Hippocampal formation (tissue), 2 donors: ENCODE data around the gene CAD.
"Not testable (repeated sequence)": the region's sequence is repeated elsewhere in the genome, so short reads cannot be mapped to it uniquely, and the experiment has no call there.

Experiments used
- DNase-seq, 2 donors: peaks; one replicate each; lab custom pipeline; 2025; lab: John Stamatoyannopoulos, UW

The CAD gene

GRCh38 chr2:27217173-27218121 lies at the start of gene CAD:
TSS of gene CAD (plus strand) at chr2:27217369. CDS start at chr2:27217552, 183 bp downstream.
- peak; percentile 68 to 77 for DNase-seq

GRCh38 chr2:27170581-27171337 lies 46.4 kb upstream of the CAD start:
- DNase-seq = no peak

GRCh38 chr2:27171351-27171848 lies 45.8 kb upstream of the CAD start:
- no peak for DNase-seq

GRCh38 chr2:27174638-27175037 lies 42.5 kb upstream of the CAD start:
- DNase-seq = no peak

- DNase-seq = no peak
Observed at GRCh38 chr2:27175330-27175729, 41.8 kb upstream of the CAD start.

GRCh38 chr2:27175781-27176180 lies 41.4 kb upstream of the CAD start:
- not testable (repeated sequence) for DNase-seq

GRCh38 chr2:27177441-27178351 lies 39.5 kb upstream of the CAD start:
- DNase-seq = no peak

GRCh38 chr2:27178469-27178868 lies 38.7 kb upstream of the CAD start:
- no peak for DNase-seq

GRCh38 chr2:27179344-27180000 lies 37.7 kb upstream of the CAD start:
- DNase-seq = no peak

GRCh38 chr2:27182346-27182745 lies 34.8 kb upstream of the CAD start:
- DNase-seq = no peak

- no peak for DNase-seq
Observed at GRCh38 chr2:27184115-27184514, 33.1 kb upstream of the CAD start.

- DNase-seq = no peak
Observed at GRCh38 chr2:27185331-27186026, 31.7 kb upstream of the CAD start.

GRCh38 chr2:27186613-27187345 lies 30.4 kb upstream of the CAD start:
- DNase-seq = no peak

GRCh38 chr2:27189989-27190388 lies 27.2 kb upstream of the CAD start:
- no peak for DNase-seq

GRCh38 chr2:27191070-27191829 lies 25.9 kb upstream of the CAD start:
- peak; percentile 14 to 60 for DNase-seq

GRCh38 chr2:27194538-27195354 lies 22.4 kb upstream of the CAD start:
- DNase-seq = no peak

- DNase-seq = not testable (repeated sequence)
Observed at GRCh38 chr2:27195799-27196198, 21.4 kb upstream of the CAD start.

- not testable (repeated sequence) for DNase-seq
Observed at GRCh38 chr2:27198068-27198467, 19.1 kb upstream of the CAD start.
